ENCODE data around the gene CCDC106.

The CCDC106 gene

GRCh38 chr19:55660404-55660803 is 12.4 kb downstream of the CCDC106 start:
- no peak for DNase-seq
- Histone ChIP-seq H2BK15ac (replicated peaks; ENCODE audit: low read depth) (no peak overlapping the region), H3K27ac (ENCODE audit: low read depth, low read length) (no peak overlapping the region), H3K4me3 (ENCODE audit: low read length) (no peak overlapping the region), H2BK5ac (ENCODE audit: low read length) (no peak overlapping the region), H4K5ac (ENCODE audit: low read length) (no peak overlapping the region), H2AK5ac (ENCODE audit: low read length) (no peak overlapping the region), H3K4ac (ENCODE audit: low read depth, low read length) (no peak overlapping the region), H3K36me3 (ENCODE audit: control insufficient read depth, insufficient read depth, low read length) (peaks cover 20% of the 10 kb centered on the region), H3K4me1 (ENCODE audit: control insufficient read depth, low read depth, low read length) (peaks cover 4% of the 10 kb centered on the region), H3K23ac (ENCODE audit: low read length) (no peak overlapping the region), H4K8ac (ENCODE audit: low read depth, low read length) (no peak overlapping the region), H3K9ac (ENCODE audit: low read length) (no peak overlapping the region), H3K27me3 (ENCODE audit: insufficient read depth, low read length, poor library complexity) (no peaks in the 10 kb centered on the region), H3K79me1 (ENCODE audit: low read length) (peaks cover 7% of the 10 kb centered on the region), H2BK120ac (ENCODE audit: low read depth, low read length) (no peak overlapping the region), H3K56ac (ENCODE audit: low read length) (no peak overlapping the region), H3K79me2 (ENCODE audit: control insufficient read depth, insufficient read depth, low read length) (peaks cover 87% of the 10 kb centered on the region), H3K4me2 (ENCODE audit: low read length) (no peak overlapping the region), H3K18ac (ENCODE audit: low read length) (no peak overlapping the region)
- no CpG with 5 or more reads among the region's 12 CpGs for WGBS (ENCODE audit: extremely low coverage, insufficient coverage, low lambda C conversion rate)

GRCh38 chr19:55660991-55661390 is 13.0 kb downstream of the CCDC106 start:
- Histone ChIP-seq H3K27me3 (ENCODE audit: insufficient read depth, low read length, poor library complexity) (no peaks in the 10 kb centered on the region), H2BK120ac (ENCODE audit: low read depth, low read length) (no peak overlapping the region), H3K23ac (ENCODE audit: low read length) (no peak overlapping the region), H3K79me2 (ENCODE audit: control insufficient read depth, insufficient read depth, low read length) (peaks cover 84% of the 10 kb centered on the region), H2BK15ac (replicated peaks; ENCODE audit: low read depth) (no peak overlapping the region), H4K5ac (ENCODE audit: low read length) (no peak overlapping the region), H3K4me1 (ENCODE audit: control insufficient read depth, low read depth, low read length) (peaks cover 4% of the 10 kb centered on the region), H3K36me3 (ENCODE audit: control insufficient read depth, insufficient read depth, low read length) (peaks cover 21% of the 10 kb centered on the region), H3K27ac (ENCODE audit: low read depth, low read length) (no peak overlapping the region), H3K18ac (ENCODE audit: low read length) (no peak overlapping the region), H3K4ac (ENCODE audit: low read depth, low read length) (no peak overlapping the region), H3K9ac (ENCODE audit: low read length) (no peak overlapping the region), H3K56ac (ENCODE audit: low read length) (no peak overlapping the region), H2AK5ac (ENCODE audit: low read length) (no peak overlapping the region), H4K8ac (ENCODE audit: low read depth, low read length) (no peak overlapping the region), H3K4me3 (ENCODE audit: low read length) (no peak overlapping the region), H2BK5ac (ENCODE audit: low read length) (no peak overlapping the region), H3K79me1 (ENCODE audit: low read length) (peaks cover 7% of the 10 kb centered on the region), H3K4me2 (ENCODE audit: low read length) (no peak overlapping the region)
- DNase-seq = no peak
- no CpG with 5 or more reads among the region's 16 CpGs for WGBS (ENCODE audit: extremely low coverage, insufficient coverage, low lambda C conversion rate)

- Histone ChIP-seq H3K56ac (ENCODE audit: low read length) (no peak overlapping the region), H4K8ac (ENCODE audit: low read depth, low read length) (no peak overlapping the region), H2BK120ac (ENCODE audit: low read depth, low read length) (no peak overlapping the region), H3K79me1 (ENCODE audit: low read length) (peaks cover 9% of the 10 kb centered on the region), H3K27ac (ENCODE audit: low read depth, low read length) (no peak overlapping the region), H4K5ac (ENCODE audit: low read length) (no peak overlapping the region), H3K4me3 (ENCODE audit: low read length) (no peak overlapping the region), H3K4me2 (ENCODE audit: low read length) (no peak overlapping the region), H3K18ac (ENCODE audit: low read length) (no peak overlapping the region), H2BK15ac (replicated peaks; ENCODE audit: low read depth) (no peak overlapping the region), H3K4ac (ENCODE audit: low read depth, low read length) (no peak overlapping the region), H3K27me3 (ENCODE audit: insufficient read depth, low read length, poor library complexity) (no peaks in the 10 kb centered on the region), H3K79me2 (ENCODE audit: control insufficient read depth, insufficient read depth, low read length) (peaks cover 84% of the 10 kb centered on the region), H2AK5ac (ENCODE audit: low read length) (no peak overlapping the region), H3K4me1 (ENCODE audit: control insufficient read depth, low read depth, low read length) (peaks cover under 1% of the 10 kb centered on the region), H3K36me3 (ENCODE audit: control insufficient read depth, insufficient read depth, low read length) (peaks cover 27% of the 10 kb centered on the region), H3K23ac (ENCODE audit: low read length) (no peak overlapping the region), H3K9ac (ENCODE audit: low read length) (no peak overlapping the region), H2BK5ac (ENCODE audit: low read length) (no peak overlapping the region)
- DNase-seq = no peak
- WGBS (ENCODE audit: extremely low coverage, insufficient coverage, low lambda C conversion rate) = no CpG with 5 or more reads among the region's 7 CpGs
Observed at GRCh38 chr19:55661826-55662225, 13.8 kb downstream of the CCDC106 start.

- Histone ChIP-seq H2BK5ac (ENCODE audit: low read length) (no peak overlapping the region), H3K27ac (ENCODE audit: low read depth, low read length) (no peak overlapping the region), H2AK5ac (ENCODE audit: low read length) (no peak overlapping the region), H3K18ac (ENCODE audit: low read length) (no peak overlapping the region), H3K9ac (ENCODE audit: low read length) (no peak overlapping the region), H3K4me2 (ENCODE audit: low read length) (no peak overlapping the region), H3K36me3 (ENCODE audit: control insufficient read depth, insufficient read depth, low read length) (peaks cover 32% of the 10 kb centered on the region), H3K27me3 (ENCODE audit: insufficient read depth, low read length, poor library complexity) (no peaks in the 10 kb centered on the region), H3K4ac (ENCODE audit: low read depth, low read length) (no peak overlapping the region), H3K79me1 (ENCODE audit: low read length) (peaks cover 14% of the 10 kb centered on the region), H2BK15ac (replicated peaks; ENCODE audit: low read depth) (no peak overlapping the region), H3K56ac (ENCODE audit: low read length) (no peak overlapping the region), H3K23ac (ENCODE audit: low read length) (no peak overlapping the region), H3K4me3 (ENCODE audit: low read length) (no peak overlapping the region), H4K8ac (ENCODE audit: low read depth, low read length) (no peak overlapping the region), H4K5ac (ENCODE audit: low read length) (no peak overlapping the region), H3K4me1 (ENCODE audit: control insufficient read depth, low read depth, low read length) (no peaks in the 10 kb centered on the region), H3K79me2 (ENCODE audit: control insufficient read depth, insufficient read depth, low read length) (peaks cover 76% of the 10 kb centered on the region), H2BK120ac (ENCODE audit: low read depth, low read length) (no peak overlapping the region)
- no CpG with 5 or more reads among the region's 20 CpGs for WGBS (ENCODE audit: extremely low coverage, insufficient coverage, low lambda C conversion rate)
- no peak for DNase-seq
Observed at GRCh38 chr19:55663846-55664536, 16.0 kb downstream of the CCDC106 start.

- Histone ChIP-seq H3K4ac (ENCODE audit: low read depth, low read length) (no peak overlapping the region), H3K4me3 (ENCODE audit: low read length) (no peak overlapping the region), H3K56ac (ENCODE audit: low read length) (no peak overlapping the region), H4K8ac (ENCODE audit: low read depth, low read length) (no peak overlapping the region), H3K9ac (ENCODE audit: low read length) (no peak overlapping the region), H3K79me2 (ENCODE audit: control insufficient read depth, insufficient read depth, low read length) (peaks cover 68% of the 10 kb centered on the region), H2AK5ac (ENCODE audit: low read length) (no peak overlapping the region), H2BK120ac (ENCODE audit: low read depth, low read length) (no peak overlapping the region), H3K36me3 (ENCODE audit: control insufficient read depth, insufficient read depth, low read length) (peaks cover 38% of the 10 kb centered on the region), H3K27ac (ENCODE audit: low read depth, low read length) (no peak overlapping the region), H2BK5ac (ENCODE audit: low read length) (no peak overlapping the region), H2BK15ac (replicated peaks; ENCODE audit: low read depth) (no peak overlapping the region), H3K18ac (ENCODE audit: low read length) (no peak overlapping the region), H3K79me1 (ENCODE audit: low read length) (peaks cover 17% of the 10 kb centered on the region), H3K27me3 (ENCODE audit: insufficient read depth, low read length, poor library complexity) (no peaks in the 10 kb centered on the region), H3K23ac (ENCODE audit: low read length) (no peak overlapping the region), H3K4me2 (ENCODE audit: low read length) (no peak overlapping the region), H3K4me1 (ENCODE audit: control insufficient read depth, low read depth, low read length) (no peaks in the 10 kb centered on the region), H4K5ac (ENCODE audit: low read length) (no peak overlapping the region)
- DNase-seq = no peak
- no CpG with 5 or more reads among the region's 12 CpGs for WGBS (ENCODE audit: extremely low coverage, insufficient coverage, low lambda C conversion rate)
Observed at GRCh38 chr19:55666343-55667005, 18.5 kb downstream of the CCDC106 start.

All from mesendoderm (in vitro differentiated cells).